GM10248 (cell line): ENCODE data around the gene MXD4.

ENCODE experiments used
- CTCF ChIA-PET: fragments of 300-600 bp; sonication (Branson Sonifier 250); formaldehyde crosslinking; extraction: SDS; loops from one replicate; lab custom pipeline; 2021; ENCODE audit warnings: antibody characterized with exemption; lab: Yijun Ruan, JAX
- POLR2A ChIA-PET: fragments of 350-650 bp; sonication (Branson Sonifier 250); formaldehyde crosslinking; extraction: SDS; loops from one replicate; lab custom pipeline; 2020; ENCODE audit warnings: antibody characterized with exemption; lab: Yijun Ruan, JAX
- DNase-seq: peaks from one replicate; pipeline ENCODE4 v3.0.0; 2012; ENCODE audit errors: extremely low spot score
- CTCF ChIP-seq: IDR thresholded peaks from 2 replicates; pipeline ENCODE4 v1.5.1; 2012; ENCODE audit warnings: mild to moderate bottlenecking, low read depth; ENCODE audit errors: extremely low read depth, missing control alignments, control extremely low read depth

MXD4 gene

GRCh38 chr4:2291705-2292645 is 30.1 kb upstream of the MXD4 start:
- ChIA-PET CTCF (interaction anchor here (1.1 to 1.3 kb wide), 3 partner anchors 8 to 68 kb away, joined by 3 read pairs; no protein-coding TSS in a partner anchor), POLR2A (no interaction called here)
- no peak for TF ChIP-seq CTCF
- DNase-seq, result no peak

- DNase-seq, result peak; percentile 46
- ChIA-PET POLR2A (no interaction called here), CTCF (interaction anchor here (1.1 kb wide), 1 partner anchor 9 kb away, joined by 3 read pairs; no protein-coding TSS in a partner anchor)
- TF ChIP-seq CTCF, result no peak
Observed at GRCh38 chr4:2290974-2291704, 29.2 kb upstream of the MXD4 start.

- no peak for TF ChIP-seq CTCF
Observed at GRCh38 chr4:2290488-2290887, 28.6 kb upstream of the MXD4 start.

DNA sequence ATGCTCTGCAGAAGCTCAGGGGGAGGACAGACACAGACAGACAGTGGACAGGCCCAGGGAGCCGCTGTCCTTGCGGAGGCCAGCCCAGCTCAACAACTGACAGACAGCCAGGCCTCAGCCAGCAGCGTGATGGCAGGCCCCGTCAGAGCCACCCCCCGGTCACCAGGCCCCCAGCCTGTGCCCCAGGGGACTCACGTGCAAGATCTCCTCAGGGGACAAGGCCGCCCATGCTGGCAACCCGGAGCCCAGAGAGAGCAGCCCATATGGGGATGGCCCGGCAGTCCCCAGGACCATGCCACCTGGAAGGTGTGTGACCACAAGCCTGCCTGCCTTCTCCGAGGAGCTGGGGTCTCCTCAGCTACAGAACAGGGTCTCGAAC is 28.0 kb upstream of the MXD4 start:
- DNase-seq, result no peak
- ChIA-PET CTCF (interaction anchor here (1.0 kb wide), 1 partner anchor 9 kb away, joined by 3 read pairs; no protein-coding TSS in a partner anchor), POLR2A (no interaction called here)
- no peak for TF ChIP-seq CTCF

More at GRCh38 chr4:2290488-2290887, 28.6 kb upstream of the MXD4 start:
- ChIA-PET POLR2A (no interaction called here), CTCF (interaction anchor here (1.0 kb wide), 1 partner anchor 10 kb away, joined by 3 read pairs; no protein-coding TSS in a partner anchor)
- no peak for DNase-seq

GRCh38 chr4:2289311-2289954 is 27.5 kb upstream of the MXD4 start:
- ChIA-PET CTCF (interaction anchor here (1.0 kb wide), 1 partner anchor 9 kb away, joined by 3 read pairs; no protein-coding TSS in a partner anchor), POLR2A (no interaction called here)
- DNase-seq, result no peak
- no peak for TF ChIP-seq CTCF

DNA sequence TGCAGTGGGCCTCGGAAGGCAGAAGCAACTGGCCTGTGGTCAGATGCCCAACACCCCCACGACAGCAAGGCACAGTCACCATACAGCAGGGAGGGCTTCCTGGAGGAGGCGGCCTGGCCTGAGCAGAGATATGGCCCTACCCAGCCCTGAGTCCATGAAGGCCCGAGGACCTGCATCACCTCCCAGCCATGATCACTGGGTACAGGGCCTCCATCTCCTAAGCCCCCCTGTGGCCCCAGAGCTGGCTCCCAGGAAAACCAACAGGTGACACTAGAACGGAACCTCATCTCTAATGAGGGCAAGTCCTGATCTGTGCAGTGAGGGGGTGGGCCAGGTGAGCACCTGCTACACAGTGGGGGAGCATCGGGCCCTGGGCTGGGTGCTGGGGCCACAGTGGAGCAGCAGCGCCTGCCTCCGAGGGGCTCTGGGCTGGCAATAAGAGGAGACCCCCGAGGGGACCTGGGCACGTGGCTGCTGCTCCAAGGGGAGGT is 26.2 kb upstream of the MXD4 start:
- ChIA-PET CTCF (no interaction called here), POLR2A (no interaction called here)
- TF ChIP-seq CTCF, result no peak
- no peak for DNase-seq
